Measurements from ENCODE around the gene CCDC13. TPM values are rescaled to one million over a fixed set of nuclear protein-coding genes. Genes with fewer than 3 reads are reported as not detected.
"Not testable (repeated sequence)": the region's sequence is repeated elsewhere in the genome, so short reads cannot be mapped to it uniquely, and the experiment has no call there.

Gene CCDC13
- total RNA-seq, 1 experiment from 2014 or later: 2.3 TPM

DNA sequence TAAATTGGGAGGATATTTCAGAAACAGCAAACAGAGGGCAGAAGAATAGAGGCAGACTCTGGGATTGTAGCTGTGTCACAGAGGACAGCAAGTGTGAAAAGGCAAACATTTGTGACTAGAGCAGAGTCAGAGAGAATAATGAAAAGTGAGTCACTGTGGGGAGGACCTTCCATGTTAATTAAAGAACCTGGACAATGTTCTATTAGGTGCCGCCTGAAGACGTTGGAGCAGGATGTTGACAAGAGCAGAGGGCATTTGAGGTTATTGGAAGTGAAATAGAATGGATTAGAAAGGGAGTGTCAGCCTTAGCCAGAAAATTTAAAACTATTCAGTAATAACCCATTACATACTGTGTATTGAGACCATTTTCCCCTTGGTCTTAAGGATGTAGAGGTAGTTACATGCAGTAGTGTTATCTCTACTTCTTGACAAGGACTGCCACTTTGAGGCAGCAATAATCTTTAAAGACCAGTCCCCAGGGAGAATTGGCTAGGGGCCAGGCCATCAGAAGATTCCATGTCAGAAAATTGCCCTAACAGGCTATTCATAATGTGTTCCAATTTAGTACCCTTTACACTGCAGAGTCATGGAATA lies 42.0 kb upstream of the CCDC13 start:
- H3K36me3 ChIP-seq (ENCODE audit: control insufficient read depth in 1 of 2, insufficient read depth in 2 of 2, low read length in 2 of 2): no peaks in the 10 kb centered on the region
- intact Hi-C loops (cut with micrococcal nuclease): no loop called here
- no TSS peak for BruUV-seq (replicated peaks)
- no peaks in the 10 kb centered on the region for H4K20me1 ChIP-seq (ENCODE audit: insufficient read depth)
- H2AFZ ChIP-seq (ENCODE audit: low read depth, low read length, poor library complexity, severe bottlenecking): no peak overlapping the region
- ATAC-seq (no peak), DNase-seq (ENCODE audit: low read depth, low spot score) (no peak)
- peaks cover 2 to 6% of the 10 kb centered on the region in 2 experiments; a peak in 2 of 4 replicates for H3K4me1 ChIP-seq (ENCODE audit: control insufficient read depth in 1 of 2, insufficient read depth in 2 of 2, low read length in 2 of 2)
- H3K27ac ChIP-seq (ENCODE audit: low read depth, low read length): no peak overlapping the region
- ChIA-PET CTCF (no interaction called here), RAD21 (ENCODE audit: low non-redundant PET in 1 of 2, low total read pairs in 2 of 2, uncharacterized antibody in 2 of 2, unreplicated experiment in 2 of 2) (no interaction called here), POLR2A (no interaction called here)
- TF ChIP-seq EZH2phosphoT487 (IDR thresholded peaks at IDR 0.05; ENCODE audit: borderline replicate concordance) (no peak), CEBPB (IDR thresholded peaks at IDR 0.05; ENCODE audit: low read depth) (no peak), SRF (IDR thresholded peaks at IDR 0.05; ENCODE audit: low read depth) (no peak), ELF1 (IDR thresholded peaks at IDR 0.05; ENCODE audit: borderline replicate concordance, low read depth) (no peak), POLR2A (IDR thresholded peaks at IDR 0.05; ENCODE audit: borderline replicate concordance, extremely low read depth, insufficient read depth, insufficient read length) (no peak), EGR1 (IDR thresholded peaks at IDR 0.05; ENCODE audit: low read depth) (no peak), YY1 (IDR thresholded peaks at IDR 0.05; ENCODE audit: extremely low read depth, insufficient replicate concordance, low read depth, low read length) (no peak), ZNF274 (IDR thresholded peaks at IDR 0.05; ENCODE audit: low read depth, low read length) (no peak)
- TF ChIP-seq, protein P1, sequence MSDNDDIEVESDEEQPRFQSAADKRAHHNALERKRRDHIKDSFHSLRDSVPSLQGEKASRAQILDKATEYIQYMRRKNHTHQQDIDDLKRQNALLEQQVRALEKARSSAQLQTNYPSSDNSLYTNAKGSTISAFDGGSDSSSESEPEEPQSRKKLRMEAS (IDR thresholded peaks at IDR 0.05): no peak
- H3K4me2 ChIP-seq (ENCODE audit: low read length): no peak overlapping the region
- no peaks in the 10 kb centered on the region for H3K27me3 ChIP-seq (ENCODE audit: insufficient read depth, low read length)
- no peaks in the 10 kb centered on the region for H3K9me3 ChIP-seq (ENCODE audit: control insufficient read depth in 1 of 2, insufficient read depth in 1 of 2, low read depth in 1 of 2, low read length in 2 of 2)
- H3K9me2 ChIP-seq (ENCODE audit: insufficient read depth): no peaks in the 10 kb centered on the region
- H3K79me2 ChIP-seq (ENCODE audit: insufficient read depth, low read length): no peaks in the 10 kb centered on the region
- no peak overlapping the region for H3K9ac ChIP-seq (ENCODE audit: low read length)
- H3K4me3 ChIP-seq (replicated peaks in 1 of 2; ENCODE audit: low read depth in 1 of 2, low read length in 2 of 2): no peak overlapping the region

DNA sequence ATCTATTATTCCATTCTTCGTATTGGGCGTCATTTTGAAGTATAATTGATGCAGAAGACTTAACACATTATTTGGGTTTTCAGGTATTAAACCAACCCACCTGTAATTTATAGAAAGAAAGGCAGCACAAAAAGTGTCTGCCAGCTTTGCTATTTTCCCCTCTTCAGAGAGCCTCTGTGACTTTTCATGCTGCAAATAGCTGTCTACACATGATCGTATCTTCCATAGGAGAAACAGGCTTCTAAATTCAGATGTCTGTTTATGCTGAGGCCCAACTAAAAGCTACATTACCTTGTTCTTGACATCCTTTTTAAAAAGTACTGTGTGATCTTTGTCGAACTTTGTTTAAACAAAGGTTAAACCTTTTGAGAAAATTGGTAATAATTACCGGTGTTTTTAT lies 41.2 kb upstream of the CCDC13 start:
- ATAC-seq (no peak), DNase-seq (ENCODE audit: low read depth, low spot score) (no peak)
- Histone ChIP-seq H3K4me1 (ENCODE audit: control insufficient read depth in 1 of 2, insufficient read depth in 2 of 2, low read length in 2 of 2) (no peaks in the 10 kb centered on the region), H3K4me2 (ENCODE audit: low read length) (no peak overlapping the region), H3K27me3 (ENCODE audit: insufficient read depth, low read length) (no peaks in the 10 kb centered on the region), H3K4me3 (replicated peaks in 1 of 2; ENCODE audit: low read depth in 1 of 2, low read length in 2 of 2) (no peak overlapping the region), H3K79me2 (ENCODE audit: insufficient read depth, low read length) (no peaks in the 10 kb centered on the region), H3K36me3 (ENCODE audit: control insufficient read depth in 1 of 2, insufficient read depth in 2 of 2, low read length in 2 of 2) (no peaks in the 10 kb centered on the region), H2AFZ (ENCODE audit: low read depth, low read length, poor library complexity, severe bottlenecking) (no peak overlapping the region), H3K9me2 (ENCODE audit: insufficient read depth) (no peaks in the 10 kb centered on the region), H3K27ac (ENCODE audit: low read depth, low read length) (no peak overlapping the region), H3K9me3 (ENCODE audit: control insufficient read depth in 1 of 2, insufficient read depth in 1 of 2, low read depth in 1 of 2, low read length in 2 of 2) (no peaks in the 10 kb centered on the region), H3K9ac (ENCODE audit: low read length) (no peak overlapping the region), H4K20me1 (ENCODE audit: insufficient read depth) (no peaks in the 10 kb centered on the region)
- POLR2A ChIA-PET: no interaction called here
- CTCF ChIA-PET: no interaction called here
- BruUV-seq (replicated peaks): no TSS peak
- intact Hi-C loops (cut with micrococcal nuclease): no loop called here
- TF ChIP-seq, protein P2, sequence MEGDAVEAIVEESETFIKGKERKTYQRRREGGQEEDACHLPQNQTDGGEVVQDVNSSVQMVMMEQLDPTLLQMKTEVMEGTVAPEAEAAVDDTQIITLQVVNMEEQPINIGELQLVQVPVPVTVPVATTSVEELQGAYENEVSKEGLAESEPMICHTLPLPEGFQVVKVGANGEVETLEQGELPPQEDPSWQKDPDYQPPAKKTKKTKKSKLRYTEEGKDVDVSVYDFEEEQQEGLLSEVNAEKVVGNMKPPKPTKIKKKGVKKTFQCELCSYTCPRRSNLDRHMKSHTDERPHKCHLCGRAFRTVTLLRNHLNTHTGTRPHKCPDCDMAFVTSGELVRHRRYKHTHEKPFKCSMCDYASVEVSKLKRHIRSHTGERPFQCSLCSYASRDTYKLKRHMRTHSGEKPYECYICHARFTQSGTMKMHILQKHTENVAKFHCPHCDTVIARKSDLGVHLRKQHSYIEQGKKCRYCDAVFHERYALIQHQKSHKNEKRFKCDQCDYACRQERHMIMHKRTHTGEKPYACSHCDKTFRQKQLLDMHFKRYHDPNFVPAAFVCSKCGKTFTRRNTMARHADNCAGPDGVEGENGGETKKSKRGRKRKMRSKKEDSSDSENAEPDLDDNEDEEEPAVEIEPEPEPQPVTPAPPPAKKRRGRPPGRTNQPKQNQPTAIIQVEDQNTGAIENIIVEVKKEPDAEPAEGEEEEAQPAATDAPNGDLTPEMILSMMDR (IDR thresholded peaks at IDR 0.05 in 2 of 3, conservative IDR thresholded peaks at IDR 0.05 in 1 of 3; ENCODE audit: borderline replicate concordance in 1 of 3, insufficient read depth in 1 of 3, low read depth in 2 of 3, low read length in 2 of 3): no peak
- TF ChIP-seq ELF1 (IDR thresholded peaks at IDR 0.05; ENCODE audit: borderline replicate concordance, low read depth): no peak
- no peak for TF ChIP-seq ZNF274 (IDR thresholded peaks at IDR 0.05; ENCODE audit: low read depth, low read length)
- TF ChIP-seq CEBPB (IDR thresholded peaks at IDR 0.05; ENCODE audit: low read depth): no peak
- RAD21 ChIA-PET (ENCODE audit: low non-redundant PET in 1 of 2, low total read pairs in 2 of 2, uncharacterized antibody in 2 of 2, unreplicated experiment in 2 of 2): no interaction called here

DNA sequence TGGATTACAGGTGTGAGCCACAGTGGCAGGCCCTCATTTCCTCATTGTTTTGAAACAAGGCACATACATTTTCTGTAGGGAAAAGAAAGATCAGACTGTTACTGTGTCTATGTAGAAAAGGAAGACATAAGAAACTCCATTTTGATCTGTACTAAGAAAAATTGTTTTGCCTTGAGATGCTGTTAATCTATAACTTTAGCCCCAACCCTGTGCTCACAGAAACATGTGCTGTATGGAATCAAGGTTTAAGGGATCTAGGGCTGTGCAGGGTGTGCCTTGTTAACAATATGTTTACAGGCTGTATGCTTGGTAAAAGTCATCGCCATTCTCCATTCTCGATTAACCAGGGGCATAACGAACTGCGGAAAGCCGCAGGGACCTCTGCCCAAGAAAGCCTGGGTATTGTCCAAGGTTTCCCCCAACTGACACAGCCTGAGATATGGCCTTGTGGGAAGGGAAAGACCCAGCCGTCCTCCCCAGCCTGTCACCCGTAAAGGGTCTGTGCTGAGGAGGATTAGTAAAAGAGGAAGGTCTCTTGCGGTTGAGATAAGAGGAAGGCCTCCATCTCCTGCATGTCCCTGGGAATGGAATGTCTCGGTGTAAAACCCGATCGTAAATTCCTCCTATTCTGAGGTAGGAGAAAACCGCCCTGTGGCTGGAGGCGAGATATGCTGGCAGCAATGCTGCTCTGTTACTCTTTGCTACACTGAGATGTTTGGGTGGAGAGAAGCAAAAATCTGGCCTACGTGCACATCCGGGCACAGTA lies 38.2 kb upstream of the CCDC13 start:
- BruUV-seq (replicated peaks); H3K4me3 ChIP-seq (replicated peaks in 1 of 2; ENCODE audit: low read depth in 1 of 2, low read length in 2 of 2); H4K20me1 ChIP-seq (ENCODE audit: insufficient read depth); ATAC-seq; intact Hi-C loops (cut with micrococcal nuclease); H3K79me2 ChIP-seq (ENCODE audit: insufficient read depth, low read length); H3K27me3 ChIP-seq (ENCODE audit: insufficient read depth, low read length); H3K27ac ChIP-seq (ENCODE audit: low read depth, low read length); DNase-seq (ENCODE audit: low read depth, low spot score); H3K9ac ChIP-seq (ENCODE audit: low read length); H3K4me1 ChIP-seq (ENCODE audit: control insufficient read depth in 1 of 2, insufficient read depth in 2 of 2, low read length in 2 of 2); H3K9me2 ChIP-seq (ENCODE audit: insufficient read depth); POLR2A ChIA-PET; H3K4me2 ChIP-seq (ENCODE audit: low read length); H3K9me3 ChIP-seq (ENCODE audit: control insufficient read depth in 1 of 2, insufficient read depth in 1 of 2, low read depth in 1 of 2, low read length in 2 of 2); CTCF ChIA-PET; RAD21 ChIA-PET (ENCODE audit: low non-redundant PET in 1 of 2, low total read pairs in 2 of 2, uncharacterized antibody in 2 of 2, unreplicated experiment in 2 of 2); H2AFZ ChIP-seq (ENCODE audit: low read depth, low read length, poor library complexity, severe bottlenecking); H3K36me3 ChIP-seq (ENCODE audit: control insufficient read depth in 1 of 2, insufficient read depth in 2 of 2, low read length in 2 of 2): not testable (repeated sequence)

Measured in HCT116 (cell line).